ENCODE results near the gene POC1A.

DNA sequence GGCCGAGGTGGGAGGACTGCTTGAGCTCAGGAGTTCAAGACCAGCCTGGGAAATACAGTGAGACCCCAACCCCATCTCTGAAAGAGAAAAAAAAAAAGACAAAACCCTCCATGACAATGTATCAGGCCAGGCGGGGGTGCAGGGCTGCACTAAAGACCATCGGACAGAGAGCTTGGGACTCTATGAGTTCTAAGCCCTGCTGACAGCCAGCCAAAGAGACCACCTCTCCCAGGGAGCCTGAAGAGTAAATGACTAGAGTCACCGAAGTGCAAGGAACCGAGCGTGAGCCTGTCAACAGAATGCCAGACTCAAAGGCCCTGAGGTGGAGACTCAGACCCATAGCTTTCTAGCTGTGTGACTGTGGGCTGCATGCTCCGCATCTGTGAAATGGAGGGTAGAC, 12.5 kb downstream of the POC1A start:
- TF ChIP-seq, protein P1, sequence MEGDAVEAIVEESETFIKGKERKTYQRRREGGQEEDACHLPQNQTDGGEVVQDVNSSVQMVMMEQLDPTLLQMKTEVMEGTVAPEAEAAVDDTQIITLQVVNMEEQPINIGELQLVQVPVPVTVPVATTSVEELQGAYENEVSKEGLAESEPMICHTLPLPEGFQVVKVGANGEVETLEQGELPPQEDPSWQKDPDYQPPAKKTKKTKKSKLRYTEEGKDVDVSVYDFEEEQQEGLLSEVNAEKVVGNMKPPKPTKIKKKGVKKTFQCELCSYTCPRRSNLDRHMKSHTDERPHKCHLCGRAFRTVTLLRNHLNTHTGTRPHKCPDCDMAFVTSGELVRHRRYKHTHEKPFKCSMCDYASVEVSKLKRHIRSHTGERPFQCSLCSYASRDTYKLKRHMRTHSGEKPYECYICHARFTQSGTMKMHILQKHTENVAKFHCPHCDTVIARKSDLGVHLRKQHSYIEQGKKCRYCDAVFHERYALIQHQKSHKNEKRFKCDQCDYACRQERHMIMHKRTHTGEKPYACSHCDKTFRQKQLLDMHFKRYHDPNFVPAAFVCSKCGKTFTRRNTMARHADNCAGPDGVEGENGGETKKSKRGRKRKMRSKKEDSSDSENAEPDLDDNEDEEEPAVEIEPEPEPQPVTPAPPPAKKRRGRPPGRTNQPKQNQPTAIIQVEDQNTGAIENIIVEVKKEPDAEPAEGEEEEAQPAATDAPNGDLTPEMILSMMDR (IDR thresholded peaks at IDR 0.05): no peak
- no peak for TF ChIP-seq POLR2A (IDR thresholded peaks at IDR 0.05)

Measured in testis (tissue), 2 donors.